Measurements from ENCODE around the gene SHOC1. TPM values are rescaled to one million over a fixed set of nuclear protein-coding genes. Genes with fewer than 3 reads are reported as not detected.

Gene SHOC1
- total and polyA plus RNA-seq, 2 of the 13 experiments (the other 11 are each of a cell fraction or from before 2014, with no cell fraction given): not detected

DNA sequence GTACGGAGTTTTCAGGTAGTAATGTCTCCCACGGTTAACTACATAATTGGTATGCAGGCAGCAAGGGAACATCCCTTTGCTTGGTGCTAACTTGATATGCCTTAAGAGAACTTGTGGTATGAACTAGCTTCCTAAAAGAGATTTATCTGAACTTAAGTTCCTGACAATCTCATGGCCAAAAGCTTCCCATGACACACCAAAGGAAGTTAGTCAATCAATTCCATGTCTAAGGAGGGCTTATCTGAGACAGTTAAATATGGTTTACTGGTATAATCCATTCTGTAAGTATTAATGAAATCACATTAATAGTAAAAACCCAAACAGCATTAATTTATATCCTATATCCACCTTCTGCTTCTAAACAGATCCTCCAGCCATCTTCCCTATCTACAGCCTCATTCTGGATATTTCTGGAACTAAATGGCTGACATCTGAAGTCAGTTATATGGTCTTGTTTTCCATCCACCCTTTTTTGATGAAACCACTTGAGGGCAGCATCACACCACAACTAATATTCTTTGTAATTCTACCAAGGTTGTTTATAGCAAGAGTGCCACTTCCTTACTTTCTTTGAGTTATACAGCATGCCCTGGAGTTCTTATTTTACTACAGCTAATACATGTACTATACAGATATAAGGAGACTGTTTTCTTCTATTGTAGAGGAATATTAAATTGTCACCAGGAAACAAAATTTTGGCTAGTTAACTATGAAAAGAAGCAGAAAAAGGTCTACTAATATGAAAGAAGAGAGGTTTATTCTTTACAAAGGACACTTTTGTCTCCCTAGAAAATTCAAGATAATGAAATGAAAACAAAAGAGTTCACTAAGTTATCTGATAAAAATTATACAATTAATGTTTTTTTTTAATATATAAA, 34.7 kb downstream of the SHOC1 start (continued):
- TF ChIP-seq MLLT10 (CRISPR knock-in tag; IDR thresholded peaks at IDR 0.05) (no peak), WIZ (CRISPR knock-in tag; IDR thresholded peaks at IDR 0.05) (no peak), STAG1 (CRISPR knock-in tag; IDR thresholded peaks at IDR 0.05) (peak; percentile 93), RFXANK (CRISPR knock-in tag; IDR thresholded peaks at IDR 0.05) (no peak), RAD21 (CRISPR knock-in tag; IDR thresholded peaks at IDR 0.05) (peak; percentile 60; the same call in 1 of the 2 replicates)
- TF ChIP-seq, protein P1, sequence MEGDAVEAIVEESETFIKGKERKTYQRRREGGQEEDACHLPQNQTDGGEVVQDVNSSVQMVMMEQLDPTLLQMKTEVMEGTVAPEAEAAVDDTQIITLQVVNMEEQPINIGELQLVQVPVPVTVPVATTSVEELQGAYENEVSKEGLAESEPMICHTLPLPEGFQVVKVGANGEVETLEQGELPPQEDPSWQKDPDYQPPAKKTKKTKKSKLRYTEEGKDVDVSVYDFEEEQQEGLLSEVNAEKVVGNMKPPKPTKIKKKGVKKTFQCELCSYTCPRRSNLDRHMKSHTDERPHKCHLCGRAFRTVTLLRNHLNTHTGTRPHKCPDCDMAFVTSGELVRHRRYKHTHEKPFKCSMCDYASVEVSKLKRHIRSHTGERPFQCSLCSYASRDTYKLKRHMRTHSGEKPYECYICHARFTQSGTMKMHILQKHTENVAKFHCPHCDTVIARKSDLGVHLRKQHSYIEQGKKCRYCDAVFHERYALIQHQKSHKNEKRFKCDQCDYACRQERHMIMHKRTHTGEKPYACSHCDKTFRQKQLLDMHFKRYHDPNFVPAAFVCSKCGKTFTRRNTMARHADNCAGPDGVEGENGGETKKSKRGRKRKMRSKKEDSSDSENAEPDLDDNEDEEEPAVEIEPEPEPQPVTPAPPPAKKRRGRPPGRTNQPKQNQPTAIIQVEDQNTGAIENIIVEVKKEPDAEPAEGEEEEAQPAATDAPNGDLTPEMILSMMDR (CRISPR knock-in tag; IDR thresholded peaks at IDR 0.05): peak; percentile 76

DNA sequence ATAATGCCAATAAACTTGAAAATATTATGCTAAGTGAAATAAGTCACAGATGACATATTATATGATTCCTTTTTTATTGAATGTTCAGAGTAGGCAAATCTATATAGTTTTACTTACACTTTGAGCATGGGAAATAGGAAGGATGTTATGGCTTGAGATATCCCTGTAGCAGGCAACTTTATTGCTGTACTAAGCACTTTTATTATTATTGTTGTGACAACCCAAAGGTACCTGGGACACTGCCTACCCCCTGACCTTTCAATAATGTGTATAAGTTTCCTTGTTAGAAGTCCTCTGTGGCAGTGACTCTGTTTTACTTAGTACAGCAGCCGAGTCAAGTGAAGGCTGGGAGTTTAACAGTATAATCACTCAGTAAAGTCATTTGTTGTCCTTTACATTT, 39.9 kb downstream of the SHOC1 start:
- ATAC-seq: no peak
- no peaks in the 10 kb centered on the region for H3K27me3 ChIP-seq (ENCODE audit: control insufficient read depth in 1 of 2, insufficient read depth in 2 of 2, low read length in 2 of 2)
- no peak overlapping the region for H3K27ac ChIP-seq (ENCODE audit: extremely low read length, insufficient read depth, low read length)
- no peak overlapping the region for H3K9ac ChIP-seq (ENCODE audit: insufficient read depth, low read depth, low read length)
- TF ChIP-seq ZNF766 (CRISPR knock-in tag; IDR thresholded peaks at IDR 0.05; ENCODE audit: borderline replicate concordance) (no peak), ZNF12 (CRISPR knock-in tag; IDR thresholded peaks at IDR 0.05) (no peak), ZNF296 (CRISPR knock-in tag; conservative IDR thresholded peaks at IDR 0.05) (no peak), MAFK (conservative IDR thresholded peaks at IDR 0.05 in 1 of 2, IDR thresholded peaks at IDR 0.05 in 1 of 2; ENCODE audit: low read length in 2 of 2) (peak; percentile 69 to 84), SP140L (CRISPR knock-in tag; IDR thresholded peaks at IDR 0.05; ENCODE audit: borderline replicate concordance) (no peak), MAFF (IDR thresholded peaks at IDR 0.05; ENCODE audit: low read depth, low read length) (peak; percentile 75)
- no peaks in the 10 kb centered on the region for H4K20me1 ChIP-seq (ENCODE audit: insufficient read depth, low read length)
- DNase-seq (ENCODE audit: low spot score): no peak
- no peak overlapping the region for H2AFZ ChIP-seq (ENCODE audit: low read length)
- H3K4me2 ChIP-seq (ENCODE audit: low read depth, low read length): no peak overlapping the region
- BruUV-seq (replicated peaks): no TSS peak
- 0 out of 2 replicates have a peak, but pooled peaks cover 6% of the 10 kb centered on the region for H3K9me3 ChIP-seq (ENCODE audit: low read length)
- H3K79me2 ChIP-seq (ENCODE audit: insufficient read depth, low read length): no peaks in the 10 kb centered on the region
- no peak overlapping the region for H3K4me3 ChIP-seq (replicated peaks in 1 of 3; ENCODE audit: insufficient read depth in 1 of 3, low read depth in 2 of 3, low read length in 3 of 3)
- no peaks in the 10 kb centered on the region; a peak in 1 of 5 replicates for H3K36me3 ChIP-seq (replicated peaks in 1 of 2; ENCODE audit: control insufficient read depth in 1 of 2, insufficient read depth in 2 of 2, low read length in 2 of 2)
- 0% methylated on average over 1 of the region's 1 CpG for WGBS (ENCODE audit: low lambda C conversion rate)
- no peaks in the 10 kb centered on the region for H3K4me1 ChIP-seq (ENCODE audit: insufficient read depth, low read length)
- in situ Hi-C loops (cut with HindIII; ENCODE audit: extremely low pct_ligation_motif_present, low pct_unique_long_range_greater_than_20kb) (loop anchor here (25.0 kb wide), 1 partner anchor 608 kb away; no protein-coding TSS in a partner anchor), intact Hi-C loops (cut with micrococcal nuclease; ENCODE audit: unreplicated experiment) (no loop called here)
- ChIA-PET CTCF (ENCODE audit: low intra/inter-chr PET ratio, low total read pairs) (no interaction called here), POLR2A (no interaction called here)
- FAIRE-seq: no peak

Data from HepG2 (cell line).